NCI-H748 treated with DMSO at 0.1 percent for 48 hours (cell line): ENCODE results near the gene PTEN.
"Not testable (repeated sequence)": the region's sequence is repeated elsewhere in the genome, so short reads cannot be mapped to it uniquely, and the experiment has no call there.

ENCODE experiments used
- DNase-seq: peaks from one replicate; lab custom pipeline; 2025; lab: John Stamatoyannopoulos, UW

Gene PTEN

DNA sequence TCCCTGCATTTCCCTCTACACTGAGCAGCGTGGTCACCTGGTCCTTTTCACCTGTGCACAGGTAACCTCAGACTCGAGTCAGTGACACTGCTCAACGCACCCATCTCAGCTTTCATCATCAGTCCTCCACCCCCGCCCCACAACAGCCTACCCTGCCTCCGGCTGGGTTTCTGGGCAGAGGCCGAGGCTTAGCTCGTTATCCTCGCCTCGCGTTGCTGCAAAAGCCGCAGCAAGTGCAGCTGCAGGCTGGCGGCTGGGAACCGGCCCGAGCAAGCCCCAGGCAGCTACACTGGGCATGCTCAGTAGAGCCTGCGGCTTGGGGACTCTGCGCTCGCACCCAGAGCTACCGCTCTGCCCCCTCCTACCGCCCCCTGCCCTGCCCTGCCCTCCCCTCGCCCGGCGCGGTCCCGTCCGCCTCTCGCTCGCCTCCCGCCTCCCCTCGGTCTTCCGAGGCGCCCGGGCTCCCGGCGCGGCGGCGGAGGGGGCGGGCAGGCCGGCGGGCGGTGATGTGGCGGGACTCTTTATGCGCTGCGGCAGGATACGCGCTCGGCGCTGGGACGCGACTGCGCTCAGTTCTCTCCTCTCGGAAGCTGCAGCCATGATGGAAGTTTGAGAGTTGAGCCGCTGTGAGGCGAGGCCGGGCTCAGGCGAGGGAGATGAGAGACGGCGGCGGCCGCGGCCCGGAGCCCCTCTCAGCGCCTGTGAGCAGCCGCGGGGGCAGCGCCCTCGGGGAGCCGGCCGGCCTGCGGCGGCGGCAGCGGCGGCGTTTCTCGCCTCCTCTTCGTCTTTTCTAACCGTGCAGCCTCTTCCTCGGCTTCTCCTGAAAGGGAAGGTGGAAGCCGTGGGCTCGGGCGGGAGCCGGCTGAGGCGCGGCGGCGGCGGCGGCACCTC lies at the start of gene PTEN, which contains the start of gene KLLN:
Gene PTEN, plus strand, starts transcription at position 573 of the 891 bp plus-strand sequence. CDS start 845 bp downstream, outside the sequence.
Gene KLLN, minus strand, starts transcription at position 481 of the 891 bp plus-strand sequence. CDS start 1,046 bp downstream, outside the sequence.
- DNase-seq, result peak; percentile 60

- no peak for DNase-seq
Measured at GRCh38 chr10:87816163-87816897, 47.1 kb upstream of the PTEN start.

GRCh38 chr10:87816898-87817608 lies 46.4 kb upstream of the PTEN start:
- DNase-seq, result no peak

GRCh38 chr10:87817609-87818504 lies 45.6 kb upstream of the PTEN start, which contains the start of gene ATAD1:
ATAD1 (minus strand) TSS chr10:87818226; CDS start chr10:87814599, 3,627 bp downstream.
- DNase-seq, result peak; percentile 70

GRCh38 chr10:87818505-87819288 lies 44.7 kb upstream of the PTEN start:
- DNase-seq, result no peak

- no peak for DNase-seq
Measured at GRCh38 chr10:87819289-87819585, 44.2 kb upstream of the PTEN start.

- DNase-seq, result no peak
Measured at GRCh38 chr10:87826653-87827052, 36.8 kb upstream of the PTEN start.

DNA sequence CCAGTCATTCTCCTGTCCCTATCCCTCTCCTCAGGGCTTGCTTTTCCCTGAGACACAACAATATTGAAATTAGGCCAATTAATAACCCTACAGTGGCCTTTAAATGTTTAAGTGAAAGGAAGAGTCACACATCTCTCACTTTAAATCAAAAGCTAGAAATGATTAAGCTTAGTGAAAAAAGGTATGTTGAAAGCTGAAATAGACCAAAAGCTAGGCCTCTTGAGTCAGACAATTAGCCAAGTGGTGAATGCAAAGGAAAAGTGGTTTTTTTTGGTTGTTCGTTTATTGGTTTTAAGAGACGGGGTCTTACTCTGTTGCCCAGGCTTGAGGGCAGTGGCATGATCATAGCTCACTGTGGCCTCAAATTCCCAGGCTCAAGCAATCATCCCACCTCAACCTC lies 35.7 kb upstream of the PTEN start:
- DNase-seq, result no peak

- not testable (repeated sequence) for DNase-seq
Measured at GRCh38 chr10:87829051-87829450, 34.4 kb upstream of the PTEN start.

DNA sequence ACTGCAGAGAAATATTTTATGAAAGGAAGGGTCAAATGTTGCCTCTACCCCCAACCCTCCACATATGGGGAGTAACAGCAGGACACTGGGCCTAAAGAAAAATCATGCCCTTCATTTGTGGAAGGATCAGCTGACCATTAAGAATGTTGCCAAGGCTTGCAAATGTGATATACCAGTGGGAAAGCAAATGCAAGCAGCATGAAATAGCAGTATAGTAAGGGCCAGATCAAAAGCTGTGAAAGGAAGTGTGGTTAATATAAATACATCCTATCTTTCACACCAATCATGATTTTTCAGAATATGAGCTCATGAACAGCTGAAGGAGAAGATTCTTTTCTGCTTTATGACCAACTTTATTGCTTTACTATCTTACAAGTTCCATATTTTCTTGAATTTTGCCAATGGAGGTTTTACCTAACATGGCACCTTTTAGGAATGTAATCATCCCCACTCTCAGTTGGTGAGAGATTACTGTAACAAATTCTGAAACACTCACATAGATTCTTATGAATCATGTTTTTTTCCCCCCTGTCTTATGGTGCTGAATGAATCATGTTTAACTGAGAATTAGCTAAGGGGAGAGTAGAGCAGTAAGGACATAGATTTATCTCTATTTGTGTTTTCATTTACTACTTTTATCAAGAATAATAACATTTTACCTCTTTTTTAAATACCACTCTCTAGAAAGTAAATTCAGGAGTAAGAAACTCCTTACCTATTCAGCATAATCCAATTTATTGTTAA lies 33.3 kb upstream of the PTEN start:
- DNase-seq, result no peak

DNA sequence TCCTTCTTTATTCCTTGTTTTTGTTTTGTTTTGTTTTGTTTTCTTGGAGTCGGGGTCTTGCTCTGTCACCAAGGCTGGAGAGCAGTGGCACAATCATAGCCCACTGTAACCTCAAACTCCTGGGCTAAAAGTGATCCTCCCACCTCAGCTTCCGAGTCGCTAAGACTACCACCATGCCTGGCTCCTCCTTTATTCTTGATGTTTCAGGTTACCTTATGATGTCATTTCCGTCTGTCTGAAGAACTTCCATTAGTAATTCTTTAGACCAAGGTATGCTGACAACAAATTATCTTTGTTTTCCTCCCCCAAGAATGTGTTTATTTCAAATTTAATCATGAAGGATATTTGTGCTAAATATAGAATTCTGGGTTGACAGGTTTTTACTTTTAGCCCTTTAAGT lies 27.3 kb upstream of the PTEN start:
- no peak for DNase-seq

GRCh38 chr10:87837445-87837844 lies 26.0 kb upstream of the PTEN start:
- no peak for DNase-seq

GRCh38 chr10:87838650-87839049 lies 24.8 kb upstream of the PTEN start:
- no peak for DNase-seq

GRCh38 chr10:87841186-87841585 lies 22.2 kb upstream of the PTEN start:
- no peak for DNase-seq

DNA sequence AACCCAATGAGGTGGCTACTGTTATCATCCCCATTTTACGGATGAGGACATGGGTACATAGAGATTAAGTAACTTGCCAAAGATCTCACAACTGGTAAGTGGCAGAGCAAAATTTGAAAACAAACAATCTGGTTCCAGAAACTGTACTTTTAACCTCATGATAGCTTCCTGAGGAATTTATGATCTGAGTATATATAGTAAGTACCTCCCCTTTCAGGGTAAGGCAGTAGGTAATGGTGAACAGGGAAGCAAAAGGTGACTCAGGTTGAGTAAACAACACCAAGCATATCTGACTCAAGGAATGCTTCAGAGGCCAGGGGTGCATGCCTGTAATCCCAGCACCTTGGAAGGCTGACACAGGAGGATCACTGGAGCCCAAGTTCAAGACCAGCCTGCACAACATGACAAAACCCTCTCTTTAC lies 21.2 kb upstream of the PTEN start:
- DNase-seq, result no peak

GRCh38 chr10:87842776-87843497 lies 20.5 kb upstream of the PTEN start:
- no peak for DNase-seq

DNA sequence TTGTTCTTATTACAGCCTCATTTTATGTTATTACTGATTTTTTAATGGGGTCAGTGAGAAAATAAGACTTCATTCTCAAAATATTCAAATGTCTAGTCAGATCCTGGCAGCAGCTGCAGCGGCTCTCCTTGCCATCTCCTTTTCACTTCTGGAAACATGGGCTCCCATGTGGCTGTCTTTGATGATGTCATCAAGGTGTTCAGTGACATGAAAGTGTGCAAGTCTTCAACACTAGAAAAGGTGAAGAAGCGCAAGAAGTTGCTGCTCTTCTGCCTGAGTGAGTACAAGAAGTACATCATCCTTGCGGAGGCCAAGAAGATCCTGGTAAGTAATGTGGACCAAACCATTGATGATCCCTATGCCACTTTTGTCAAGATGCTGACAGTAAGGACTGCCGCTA lies 19.7 kb upstream of the PTEN start:
- DNase-seq, result no peak

GRCh38 chr10:87844837-87845623 lies 18.4 kb upstream of the PTEN start:
- DNase-seq, result no peak
